Activated naive CD4-positive, alpha-beta T cell treated with anti-CD3 and anti-CD28 coated beads for 36 hours (primary cell): Measurements from ENCODE around the gene HDGFL2. TPM values are rescaled to one million over a fixed set of nuclear protein-coding genes. Genes with fewer than 3 reads are reported as not detected.
"Not testable (repeated sequence)": the region's sequence is repeated elsewhere in the genome, so short reads cannot be mapped to it uniquely, and the experiment has no call there.

Experiments used
- CTCF ChIA-PET: fragments of 350-600 bp; sonication (Branson Sonifier 250); formaldehyde crosslinking; loops from one replicate; lab custom pipeline; 2021; ENCODE audit warnings: antibody characterized with exemption; lab: Charles Lee
- DNase-seq: peaks from one replicate; pipeline ENCODE4 v3.0.0-alpha.2; 2020
- H3K27ac Mint-ChIP-seq: one replicate; pipeline ENCODE4 v1.8.0; 2021; ENCODE audit warnings: mild to moderate bottlenecking, mixed read lengths
- H3K27me3 Mint-ChIP-seq: one replicate; pipeline ENCODE4 v1.8.0; 2021; ENCODE audit warnings: low read depth, mixed read lengths
- H3K36me3 Mint-ChIP-seq: one replicate; pipeline ENCODE4 v1.8.0; 2021; ENCODE audit warnings: low read depth, mixed read lengths
- H3K4me1 Mint-ChIP-seq: one replicate; pipeline ENCODE4 v1.8.0; 2021; ENCODE audit warnings: low read depth, mixed read lengths
- H3K4me3 Mint-ChIP-seq: one replicate; pipeline ENCODE4 v1.8.0; 2021; ENCODE audit warnings: mild to moderate bottlenecking, moderate library complexity, mixed read lengths
- H3K9me3 Mint-ChIP-seq: one replicate; pipeline ENCODE4 v1.8.0; 2021; ENCODE audit warnings: mixed read lengths
- intact Hi-C: fragments of 100-400 bp; cut with micrococcal nuclease; formaldehyde crosslinking; loops from one replicate; pipeline ENCODE4 v1.15.1; 2023
- microRNA-seq: library from miRNA; unstranded; fragments of <30 nt; microRNA quantifications from one replicate; pipeline ENCODE4 v1.2.0, GENCODE V29; 2022; ENCODE audit warnings: borderline microRNAs expressed, borderline replicate concordance
- total RNA-seq, 2 experiments: library from RNA; stranded (reverse); gene quantifications; one replicate each; pipeline ENCODE4 v1.2.3, GENCODE V29; 2021

Gene HDGFL2
- total RNA-seq, 2 experiments from 2014 or later = 43.0 to 43.5 TPM

DNA sequence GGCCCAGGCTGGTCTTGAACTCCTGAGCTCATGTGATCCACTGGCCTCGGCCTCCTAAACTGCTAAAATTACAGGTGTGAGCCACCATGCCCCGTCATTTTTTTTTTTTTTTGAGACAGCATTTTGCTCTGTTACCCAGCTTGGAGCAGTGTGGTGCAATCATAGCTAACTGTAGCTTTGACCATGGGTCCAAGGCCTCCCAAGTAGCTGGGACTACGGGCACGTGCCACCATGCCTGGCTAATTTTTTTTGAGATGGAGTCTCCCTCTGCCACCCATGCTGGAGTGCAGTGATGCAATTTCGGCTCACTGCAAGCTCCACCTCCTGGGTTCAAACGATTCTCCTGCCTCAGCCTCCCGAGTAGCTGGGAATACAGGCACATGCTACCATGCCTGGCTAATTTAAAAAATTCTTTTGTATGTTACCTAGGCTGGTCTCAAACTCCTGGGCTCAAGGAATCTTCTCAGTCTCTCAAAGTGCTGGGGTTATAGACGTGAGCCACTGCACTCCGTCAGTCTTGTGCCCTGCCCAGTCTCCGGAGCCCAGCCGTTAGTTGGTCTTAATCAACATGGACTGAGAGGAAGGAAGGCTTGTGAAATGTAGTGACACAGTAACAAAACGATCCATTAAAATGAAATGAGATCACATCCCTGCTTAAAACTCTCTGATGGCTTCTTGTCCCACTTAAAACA is 69.2 kb downstream of the HDGFL2 start:
- CTCF ChIA-PET = interaction anchor here (0.6 to 1.7 kb wide), 5 partner anchors 8 to 401 kb away, joined by 4 to 6 read pairs (median 4); no protein-coding TSS in a partner anchor
- H3K27me3 Mint-ChIP-seq = peaks cover 7% of the 10 kb centered on the region
- H3K36me3 Mint-ChIP-seq = no peaks in the 10 kb centered on the region
- DNase-seq = no peak
- no peak overlapping the region for H3K4me3 Mint-ChIP-seq
- no peak overlapping the region for H3K27ac Mint-ChIP-seq
- H3K9me3 Mint-ChIP-seq = peaks cover 2% of the 10 kb centered on the region
- H3K4me1 Mint-ChIP-seq = peaks cover 8% of the 10 kb centered on the region
- intact Hi-C loops = no loop called here

DNA sequence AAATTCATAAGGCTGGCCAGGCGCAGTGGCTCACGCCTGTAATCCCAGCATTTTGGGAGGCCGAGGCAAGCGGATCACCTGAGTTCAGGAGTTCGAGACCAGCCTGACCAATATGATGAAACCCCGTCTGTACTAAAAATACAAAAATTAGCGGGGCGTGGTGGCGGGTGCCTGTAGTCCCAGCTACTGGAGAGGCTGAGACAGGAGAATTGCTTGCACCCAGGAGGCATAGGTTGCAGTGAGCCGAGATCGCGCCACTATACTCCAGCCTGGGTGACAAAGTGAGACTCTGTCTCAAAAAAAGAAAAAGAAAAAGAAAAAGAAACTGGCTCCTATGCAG is 69.7 kb downstream of the HDGFL2 start:
- H3K4me3 Mint-ChIP-seq, intact Hi-C loops, H3K27me3 Mint-ChIP-seq, H3K27ac Mint-ChIP-seq, H3K9me3 Mint-ChIP-seq, DNase-seq, H3K4me1 Mint-ChIP-seq, H3K36me3 Mint-ChIP-seq: not testable (repeated sequence)
- CTCF ChIA-PET = interaction anchor here (0.6 to 1.5 kb wide), 3 partner anchors 7 to 94 kb away, joined by 4 read pairs; no protein-coding TSS in a partner anchor

DNA sequence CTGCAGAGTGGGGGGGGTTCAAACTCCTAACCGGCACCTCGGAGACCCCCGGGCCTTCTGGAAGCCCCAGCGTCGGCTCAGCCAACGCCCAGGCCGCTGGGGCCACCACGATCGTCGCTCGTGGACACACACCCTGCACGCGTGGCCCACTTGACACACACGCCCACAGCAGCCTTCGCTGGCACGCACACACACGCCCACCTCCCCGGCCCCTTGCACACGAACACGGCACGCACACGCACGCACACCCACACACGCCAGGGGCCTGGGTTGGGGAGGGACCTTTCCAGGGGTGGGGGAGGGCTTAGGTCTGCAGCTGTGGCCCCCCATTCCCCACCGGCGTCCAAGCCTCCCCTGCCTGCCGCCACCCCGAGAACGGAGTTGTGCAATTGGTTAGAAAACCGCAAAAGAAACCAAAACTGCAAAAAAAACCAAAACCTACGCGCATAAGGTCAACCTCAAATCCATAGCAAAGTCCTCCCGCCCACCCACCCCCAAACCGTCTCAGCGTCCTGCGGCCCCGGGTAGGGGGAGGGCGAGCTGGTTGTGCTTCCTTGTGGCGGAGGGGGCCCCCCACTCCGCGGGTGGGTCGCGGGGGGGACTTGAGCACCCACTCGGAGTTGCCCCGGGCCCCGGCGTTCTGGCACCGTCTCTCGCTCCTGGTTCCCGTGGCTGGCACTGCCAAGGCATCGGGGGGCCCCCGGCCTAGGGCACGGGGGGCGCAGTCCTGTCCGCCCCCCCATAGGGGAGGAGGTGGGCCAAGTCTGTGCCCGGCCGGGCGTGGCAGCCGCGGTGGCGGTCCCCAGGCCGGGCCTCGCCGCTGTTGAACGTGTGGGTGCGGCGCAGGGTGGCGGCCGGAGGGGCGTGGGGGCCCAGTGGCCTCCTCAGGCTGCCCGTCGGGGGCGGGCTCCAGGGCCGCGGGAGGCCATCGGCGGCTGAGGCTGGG is 71.1 kb downstream of the HDGFL2 start:
- Mint-ChIP-seq H3K4me1 (peaks cover 8% of the 10 kb centered on the region), H3K27ac (no peak overlapping the region), H3K27me3 (peaks cover 4% of the 10 kb centered on the region), H3K36me3 (no peaks in the 10 kb centered on the region), H3K4me3 (no peak overlapping the region), H3K9me3 (peaks cover 2% of the 10 kb centered on the region)
- CTCF ChIA-PET = no interaction called here
- intact Hi-C loops = no loop called here
- no peak for DNase-seq

DNA sequence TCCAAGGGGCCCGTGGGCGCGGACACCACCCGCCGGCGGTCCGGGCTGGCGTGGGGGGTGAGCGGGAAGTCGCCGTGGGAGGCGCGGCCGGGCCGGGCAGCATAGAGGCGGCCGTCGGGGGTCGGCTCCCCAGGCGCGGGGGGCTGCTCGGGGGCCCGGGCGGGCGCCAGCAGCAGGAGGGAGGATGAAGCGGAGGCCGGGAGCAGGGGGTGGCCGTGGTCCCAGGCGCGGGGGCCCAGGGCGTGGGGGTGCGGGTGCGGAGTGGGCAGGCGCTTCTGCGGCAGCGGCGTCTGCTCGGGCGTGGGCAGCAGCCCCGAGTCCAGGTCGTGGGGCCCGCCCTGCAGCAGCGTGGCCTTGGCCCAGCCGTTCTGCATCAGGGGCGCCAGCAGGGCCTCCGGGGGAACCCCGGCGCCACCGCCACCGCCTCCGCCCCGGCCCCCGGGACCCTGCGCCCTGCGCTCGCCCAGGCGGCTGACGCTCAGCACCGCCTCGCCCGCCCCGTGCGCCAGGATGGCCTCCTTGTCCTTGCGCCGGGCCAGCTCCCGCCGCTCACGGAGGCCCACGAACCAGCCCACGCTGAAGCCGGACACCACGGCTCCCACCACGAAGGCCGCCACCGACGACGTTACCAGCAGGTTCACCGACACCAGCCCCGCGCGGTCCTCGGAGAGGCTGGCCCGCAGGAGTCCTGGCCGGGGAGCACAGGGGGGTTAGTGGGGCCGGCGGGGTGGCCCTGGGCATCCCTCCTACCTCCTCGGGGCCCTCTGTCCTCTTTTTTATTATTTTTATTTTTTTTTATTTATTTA is 71.9 kb downstream of the HDGFL2 start:
- Mint-ChIP-seq H3K4me3 (no peak overlapping the region), H3K27ac (no peak overlapping the region), H3K9me3 (peaks cover 2% of the 10 kb centered on the region), H3K27me3 (peaks cover 2% of the 10 kb centered on the region), H3K36me3 (no peaks in the 10 kb centered on the region), H3K4me1 (peaks cover 8% of the 10 kb centered on the region)
- intact Hi-C loops = no loop called here
- DNase-seq = no peak
- CTCF ChIA-PET = no interaction called here

DNA sequence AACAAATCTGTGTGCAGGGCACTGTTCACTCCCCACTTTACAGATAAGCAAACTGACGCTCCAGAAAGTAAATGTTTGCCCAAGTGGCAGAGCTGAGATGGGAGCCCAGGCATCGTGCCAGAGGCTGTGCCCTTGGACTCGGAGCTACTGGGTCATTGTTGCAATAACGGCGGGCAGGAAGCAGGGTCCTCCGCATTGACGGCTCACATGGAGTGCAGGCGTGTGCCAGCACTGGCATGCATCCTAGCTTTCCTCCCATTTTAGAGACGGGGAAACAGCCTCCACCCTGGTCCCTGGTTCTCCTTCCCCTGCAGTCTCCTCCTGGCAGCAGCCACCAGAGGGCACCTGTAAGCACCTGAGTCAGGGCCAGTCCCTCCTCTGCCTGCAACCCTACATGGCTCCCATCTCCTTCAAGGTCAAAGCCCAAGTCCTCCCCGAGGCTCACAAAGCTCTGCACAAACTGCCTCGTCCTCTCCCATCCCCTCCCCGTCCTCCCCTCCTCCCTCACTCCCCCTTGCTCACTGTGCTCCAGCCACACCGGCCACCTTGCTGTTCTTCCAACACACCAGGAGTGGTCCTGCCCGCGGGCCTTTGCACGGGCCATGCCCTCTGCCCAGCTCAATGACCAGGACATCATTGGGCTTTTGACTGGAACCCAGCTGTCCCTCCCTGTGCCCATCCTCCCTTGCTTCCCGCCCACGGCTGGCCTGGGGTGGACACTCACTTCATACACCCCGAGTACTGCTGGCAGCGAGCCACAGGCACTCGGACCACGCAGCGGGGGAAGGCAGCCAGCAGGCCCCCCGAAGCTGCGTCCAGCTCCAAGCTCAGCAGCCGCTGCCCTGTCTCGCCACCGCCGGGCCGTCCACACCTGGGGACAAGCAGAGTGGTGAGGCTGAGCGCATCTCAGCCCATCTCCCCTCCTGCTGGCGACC is 75.5 kb downstream of the HDGFL2 start:
- no peak overlapping the region for H3K4me3 Mint-ChIP-seq
- H3K9me3 Mint-ChIP-seq = no peaks in the 10 kb centered on the region
- CTCF ChIA-PET = interaction anchor here (0.8 to 1.3 kb wide), 5 partner anchors 23 to 89 kb away, joined by 3 to 6 read pairs (median 5); no protein-coding TSS in a partner anchor
- peaks cover 3% of the 10 kb centered on the region for H3K27me3 Mint-ChIP-seq
- intact Hi-C loops = no loop called here
- no peaks in the 10 kb centered on the region for H3K36me3 Mint-ChIP-seq
- no peaks in the 10 kb centered on the region for H3K4me1 Mint-ChIP-seq
- DNase-seq = peak; percentile 56
- no peak overlapping the region for H3K27ac Mint-ChIP-seq

DNA sequence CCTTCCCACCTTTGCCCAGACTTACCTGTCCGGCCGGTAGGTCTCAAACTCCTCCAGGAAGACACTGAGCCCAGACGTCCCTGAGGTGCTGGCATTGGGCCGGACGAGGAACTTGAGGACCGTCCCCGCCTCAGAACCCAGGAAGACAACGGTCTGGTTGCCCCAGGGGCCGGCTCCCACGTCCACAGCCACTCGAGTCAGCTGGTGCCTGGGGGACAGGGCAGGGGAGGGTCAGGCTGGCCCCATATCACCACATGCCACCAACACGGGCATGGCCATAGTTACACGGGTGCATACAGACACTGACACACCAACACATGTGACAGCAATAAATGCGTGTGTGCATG is 76.1 kb downstream of the HDGFL2 start:
- Mint-ChIP-seq H3K9me3 (no peaks in the 10 kb centered on the region), H3K4me3 (no peak overlapping the region), H3K27ac (no peak overlapping the region), H3K4me1 (no peaks in the 10 kb centered on the region), H3K36me3 (no peaks in the 10 kb centered on the region), H3K27me3 (peaks cover 3% of the 10 kb centered on the region)
- intact Hi-C loops = no loop called here
- no peak for DNase-seq
- CTCF ChIA-PET = interaction anchor here (0.6 to 1.3 kb wide), 2 partner anchors 22 to 53 kb away, joined by 5 to 6 read pairs; no protein-coding TSS in a partner anchor

DNA sequence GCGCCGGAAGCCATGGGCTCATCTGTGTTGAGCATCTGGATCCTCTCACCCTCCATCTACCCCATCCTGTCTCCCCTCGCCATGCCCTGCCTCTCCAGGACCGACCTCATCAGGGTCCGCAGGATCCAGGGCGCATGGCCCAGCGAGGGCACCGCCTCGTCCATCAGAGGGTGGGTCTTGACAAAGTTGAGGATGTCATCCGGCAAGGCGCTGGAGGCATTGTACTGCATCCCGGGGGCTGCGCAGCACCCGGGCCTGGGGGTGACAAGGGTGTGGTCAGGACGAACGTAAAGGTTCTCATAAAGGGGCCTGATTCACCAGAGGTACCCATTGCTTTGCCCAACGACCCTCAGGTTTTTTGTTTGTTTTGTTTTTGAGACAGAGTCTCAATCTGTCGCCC is 77.9 kb downstream of the HDGFL2 start:
- H3K4me3 Mint-ChIP-seq = no peak overlapping the region
- no peak for DNase-seq
- CTCF ChIA-PET = no interaction called here
- intact Hi-C loops = loop anchor here (10.0 kb wide), 1 partner anchor 245 kb away; the partner anchor contains the start of gene FEM1A
- no peaks in the 10 kb centered on the region for H3K36me3 Mint-ChIP-seq
- peaks cover 3% of the 10 kb centered on the region for H3K27me3 Mint-ChIP-seq
- no peak overlapping the region for H3K27ac Mint-ChIP-seq
- H3K4me1 Mint-ChIP-seq = no peaks in the 10 kb centered on the region
- no peaks in the 10 kb centered on the region for H3K9me3 Mint-ChIP-seq

DNA sequence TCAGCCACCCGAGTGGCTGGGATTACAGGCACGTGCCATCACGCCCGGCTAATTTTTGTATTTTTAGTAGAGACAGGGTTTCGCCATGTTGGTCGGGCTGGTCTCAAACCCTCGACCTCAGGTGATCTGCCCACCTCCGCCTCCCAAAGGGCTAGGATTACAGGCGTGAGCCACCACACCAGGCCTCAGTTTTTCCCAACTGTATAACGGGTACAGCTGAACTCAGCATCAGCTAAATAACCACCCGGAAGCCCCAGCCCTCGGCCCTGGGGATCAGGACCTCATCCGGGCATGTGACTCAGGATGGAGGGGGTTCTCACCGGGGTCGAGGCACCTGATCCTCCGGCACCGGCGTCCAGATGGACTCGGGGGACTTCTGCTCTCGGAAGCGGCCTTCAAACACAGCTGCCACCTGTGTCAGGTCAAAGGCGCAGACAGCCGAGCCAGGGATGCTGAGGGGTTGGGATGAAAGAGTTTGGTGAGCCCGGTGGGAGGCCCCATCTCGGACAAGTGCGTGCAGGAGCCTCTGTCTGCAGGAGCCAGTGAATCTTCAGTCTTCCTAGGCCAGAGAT is 78.5 kb downstream of the HDGFL2 start:
- CTCF ChIA-PET = no interaction called here
- no peak for DNase-seq
- intact Hi-C loops = loop anchor here (10.0 kb wide), 1 partner anchor 244 kb away; the partner anchor contains the start of gene FEM1A
- H3K4me1 Mint-ChIP-seq = no peaks in the 10 kb centered on the region
- no peak overlapping the region for H3K4me3 Mint-ChIP-seq
- H3K27ac Mint-ChIP-seq = no peak overlapping the region
- H3K27me3 Mint-ChIP-seq = peaks cover 3% of the 10 kb centered on the region
- H3K9me3 Mint-ChIP-seq = no peaks in the 10 kb centered on the region
- no peaks in the 10 kb centered on the region for H3K36me3 Mint-ChIP-seq

Small RNA genes within 50 kb of the gene (microRNA-seq; reads per million reads assigned to microRNA genes)
- 9.9 reads per million, percentile 22 among the genes with 10 or more reads in this experiment for gene MIR4746

Other genes starting within 250 kb of the HDGFL2 start
- 10 to 100 TPM in 1 of 2 experiments, 1 to 10 TPM in 1; 7.8 to 11.8 TPM for gene EBI3, start 242.8 kb upstream of the HDGFL2 start, total RNA-seq
- gene YJU2, start 225.2 kb upstream of the HDGFL2 start, total RNA-seq = 10 to 100 TPM; 28.5 to 29.8 TPM
- not detected for gene SHD, start 193.0 kb upstream of the HDGFL2 start, total RNA-seq
- 10 to 100 TPM; 19.9 to 21.2 TPM for gene TMIGD2, start 169.9 kb upstream of the HDGFL2 start, total RNA-seq
- gene FSD1, start 167.7 kb upstream of the HDGFL2 start, total RNA-seq = 10 to 100 TPM; 12.3 to 17.5 TPM
- 10 to 100 TPM in 1 of 2 experiments, 1 to 10 TPM in 1; 8.1 to 10.7 TPM for gene STAP2, start 133.5 kb upstream of the HDGFL2 start, total RNA-seq
- gene MPND, start 128.7 kb upstream of the HDGFL2 start, total RNA-seq = 10 to 100 TPM; 16.3 to 18.6 TPM
- 10 to 100 TPM; 31.7 to 32.1 TPM for gene SH3GL1, start 71.8 kb upstream of the HDGFL2 start, total RNA-seq
- gene CHAF1A, start 69.7 kb upstream of the HDGFL2 start, total RNA-seq = 10 to 100 TPM; 57.3 to 65.1 TPM
- 10 to 100 TPM; 28.7 to 36.2 TPM for gene UBXN6, start 14.5 kb upstream of the HDGFL2 start, total RNA-seq
- not detected for gene PLIN4, start 46.2 kb downstream of the HDGFL2 start, total RNA-seq
- gene PLIN5, start 62.9 kb downstream of the HDGFL2 start, total RNA-seq = under 1 TPM; 0.07 to 0.25 TPM
- gene LRG1, start 67.7 kb downstream of the HDGFL2 start, total RNA-seq = 1 to 10 TPM; 1.3 to 1.5 TPM
- gene SEMA6B, start 87.4 kb downstream of the HDGFL2 start, total RNA-seq = under 1 TPM in 1 of 2 experiments, not detected in 1; 0.17 TPM
- 10 to 100 TPM; 19.9 to 20.4 TPM for gene TNFAIP8L1, start 167.2 kb downstream of the HDGFL2 start, total RNA-seq
- 10 to 100 TPM; 43.5 to 45.5 TPM for gene MYDGF, start 198.0 kb downstream of the HDGFL2 start, total RNA-seq